Stimulated activated CD8-positive, alpha-beta memory T cell treated with anti-CD3 and anti-CD28 coated beads, Interleukin-7, amount 100 ng/mL, for 1 hour (primary cell): Measurements from ENCODE around the gene ATRIP.

Experiments used
- DNase-seq, 2 donors: peaks; one replicate each; pipeline ENCODE4 v3.0.0-alpha.2; 2020; ENCODE audit warnings: low read depth in 2 of 2

The ATRIP gene

GRCh38 chr3:48503401-48504050 is 57.0 kb downstream of the ATRIP start:
- DNase-seq = no peak

- peak; percentile 14 to 32 for DNase-seq
Measured at GRCh38 chr3:48504051-48504946, 57.8 kb downstream of the ATRIP start, which contains the start of gene SHISA5. Gene SHISA5 (minus strand): TSS chr3:48504174. CDS start chr3:48504094, 80 bp downstream.

GRCh38 chr3:48505146-48505545 is 58.6 kb downstream of the ATRIP start:
- no peak for DNase-seq

GRCh38 chr3:48505968-48506504 is 59.5 kb downstream of the ATRIP start:
- no peak for DNase-seq

- peak; percentile 53 to 58 for DNase-seq
Measured at GRCh38 chr3:48507256-48508061, 60.9 kb downstream of the ATRIP start.

- DNase-seq = no peak
Measured at GRCh38 chr3:48511551-48511950, 65.0 kb downstream of the ATRIP start.

GRCh38 chr3:48514431-48515227 is 68.1 kb downstream of the ATRIP start:
- no peak for DNase-seq
